HepG2 (cell line): ENCODE data around the gene GNGT2. TPM values are rescaled to one million over a fixed set of nuclear protein-coding genes. Genes with fewer than 3 reads are reported as not detected.

Source experiments
- FOXM1 ChIP-seq: sonication (generic); formaldehyde crosslinking; IDR thresholded peaks from 2 replicates; pipeline ENCODE4 v1.5.0; 2020; ENCODE audit warnings: missing genetic modification reagents
- HNRNPLL ChIP-seq: fragments of 200-400 bp; formaldehyde crosslinking; IDR thresholded peaks from 2 replicates; pipeline ENCODE4 v1.6.1; 2017; ENCODE audit warnings: mild to moderate bottlenecking, low read depth, low read length; ENCODE audit not compliant: poor library complexity, severe bottlenecking
- NAIF1 ChIP-seq: sonication (generic); formaldehyde crosslinking; IDR thresholded peaks from 2 replicates; pipeline ENCODE4 v1.5.0; 2020; ENCODE audit warnings: mild to moderate bottlenecking, missing genetic modification reagents, borderline replicate concordance
- NR2F6 ChIP-seq, 2 experiments: IDR thresholded peaks; 2 replicates each; pipeline ENCODE4 v1.6.1; 2016; ENCODE audit warnings: antibody characterized with exemption in 1 of 2, mild to moderate bottlenecking in 1 of 2
- SMAD3 ChIP-seq: sonication (generic); formaldehyde crosslinking; IDR thresholded peaks from 2 replicates; pipeline ENCODE4 v1.4.0; 2020; ENCODE audit warnings: missing genetic modification reagents
- ZFP62 ChIP-seq: sonication (generic); formaldehyde crosslinking; IDR thresholded peaks from 2 replicates; pipeline ENCODE4 v1.4.0; 2020; ENCODE audit warnings: missing genetic modification reagents
- ZFY ChIP-seq: sonication (generic); formaldehyde crosslinking; IDR thresholded peaks from 2 replicates; pipeline ENCODE4 v1.4.0; 2020; ENCODE audit warnings: missing genetic modification reagents
- ZNF24 ChIP-seq: fragments of 450-650 bp; IDR thresholded peaks from 2 replicates; pipeline ENCODE4 v1.6.1; 2017; ENCODE audit warnings: antibody characterized with exemption, mild to moderate bottlenecking
- ZNF317 ChIP-seq: sonication (generic); formaldehyde crosslinking; IDR thresholded peaks from 2 replicates; pipeline ENCODE4 v1.5.0; 2020; ENCODE audit warnings: mild to moderate bottlenecking, missing genetic modification reagents
- ZNF816 ChIP-seq: sonication (generic); formaldehyde crosslinking; IDR thresholded peaks from 2 replicates; pipeline ENCODE4 v1.8.0; 2022; ENCODE audit warnings: missing genetic modification reagents, mild to moderate bottlenecking, borderline replicate concordance
- polyA plus RNA-seq, 8 experiments: library from polyadenylated mRNA; depleted of rRNA in 3 of 8; stranded (reverse) in 7 of 8; unstranded in 1 of 8; fragments of >200 nt; fragmentation: Illumina TruSeq in 4 of 8; extraction: Trizol in 4 of 8; gene quantifications; 2 replicates each; pipeline versions ENCODE4 v1.2.1 to v1.2.3, GENCODE V29; 2011 to 2016; ENCODE audit warnings: low read depth in 4 of 8, missing spikeins in 1 of 8, mixed read lengths in 1 of 8; ENCODE audit not compliant: insufficient read depth in 1 of 8
- total RNA-seq, 5 experiments: library from RNA; depleted of rRNA; stranded (reverse); fragments of >200 nt; fragmentation: Illumina TruSeq; extraction: Trizol; gene quantifications; 2 replicates each; pipeline ENCODE4 v1.2.3, GENCODE V29; 2016; ENCODE audit warnings: low read depth in 1 of 5
- TF ChIP-seq, protein P1 (sequence below): sonication (generic); formaldehyde crosslinking; IDR thresholded peaks from 2 replicates; pipeline ENCODE4 v1.4.0; 2020; ENCODE audit warnings: missing genetic modification reagents, mild to moderate bottlenecking, borderline replicate concordance

The GNGT2 gene
- total and polyA plus RNA-seq, 2 of the 13 experiments (the other 11 are each of a cell fraction or from before 2014, with no cell fraction given) = not detected

DNA sequence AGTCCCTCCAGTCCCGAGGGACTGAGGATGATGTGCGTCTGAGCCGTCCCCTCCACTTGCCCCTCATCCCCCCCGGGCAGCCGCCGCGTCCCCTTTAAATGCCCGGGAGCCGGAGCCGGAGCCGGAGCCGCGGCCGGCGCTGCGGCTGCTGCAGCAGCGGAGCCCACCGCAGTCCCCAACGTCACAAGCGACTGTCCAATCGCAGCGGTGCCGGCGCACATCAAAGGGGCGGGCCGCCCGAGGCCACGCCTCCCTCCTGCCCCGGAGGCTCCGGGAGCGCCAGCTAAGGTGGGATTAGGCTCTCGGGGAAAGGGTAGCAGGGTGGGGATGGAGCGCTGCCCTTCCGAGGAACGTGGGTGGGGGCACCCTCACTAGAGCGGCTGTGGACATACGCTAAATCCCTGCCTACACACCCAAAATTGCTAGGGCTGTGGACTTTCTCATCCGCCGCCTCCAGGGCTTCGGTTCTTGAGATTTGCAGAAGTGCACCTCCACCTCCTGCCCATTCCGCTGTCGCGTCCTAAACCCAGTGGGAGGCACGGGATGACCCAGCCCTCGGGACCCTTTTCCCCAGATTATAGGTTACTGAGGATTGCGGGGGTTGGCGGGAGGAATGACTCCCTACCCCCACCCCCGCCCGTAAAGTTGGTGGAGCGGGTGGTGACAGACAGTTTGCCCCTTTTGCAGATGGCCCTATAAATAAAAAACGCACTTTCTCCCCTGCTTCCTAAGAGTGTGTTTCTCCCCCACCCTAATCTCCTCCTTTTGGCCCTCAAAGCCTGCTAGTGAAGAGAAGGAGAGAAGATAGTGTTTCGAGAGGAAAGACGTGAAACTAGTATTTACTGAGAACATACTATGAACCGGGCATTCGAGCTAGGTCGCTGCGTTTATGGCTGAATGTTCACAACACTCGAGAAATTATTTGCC lies 20.5 kb upstream of the GNGT2 start, which contains the start of gene PHOSPHO1 (continued):
- TF ChIP-seq NR2F6 (IDR thresholded peaks at IDR 0.05) = no peak
- no peak for TF ChIP-seq NR2F6 (CRISPR knock-in tag; IDR thresholded peaks at IDR 0.05)
- no peak for TF ChIP-seq NAIF1 (CRISPR knock-in tag)
- no peak for TF ChIP-seq ZFY (CRISPR knock-in tag)
- TF ChIP-seq ZNF816 (CRISPR knock-in tag) = no peak
- no peak for TF ChIP-seq FOXM1
- no peak for TF ChIP-seq ZFP62
- TF ChIP-seq SMAD3 (CRISPR knock-in tag) = no peak
- TF ChIP-seq ZNF317 = no peak
- peak; percentile 81 for TF ChIP-seq HNRNPLL
- TF ChIP-seq ZNF24 = no peak
- TF ChIP-seq, protein P1, sequence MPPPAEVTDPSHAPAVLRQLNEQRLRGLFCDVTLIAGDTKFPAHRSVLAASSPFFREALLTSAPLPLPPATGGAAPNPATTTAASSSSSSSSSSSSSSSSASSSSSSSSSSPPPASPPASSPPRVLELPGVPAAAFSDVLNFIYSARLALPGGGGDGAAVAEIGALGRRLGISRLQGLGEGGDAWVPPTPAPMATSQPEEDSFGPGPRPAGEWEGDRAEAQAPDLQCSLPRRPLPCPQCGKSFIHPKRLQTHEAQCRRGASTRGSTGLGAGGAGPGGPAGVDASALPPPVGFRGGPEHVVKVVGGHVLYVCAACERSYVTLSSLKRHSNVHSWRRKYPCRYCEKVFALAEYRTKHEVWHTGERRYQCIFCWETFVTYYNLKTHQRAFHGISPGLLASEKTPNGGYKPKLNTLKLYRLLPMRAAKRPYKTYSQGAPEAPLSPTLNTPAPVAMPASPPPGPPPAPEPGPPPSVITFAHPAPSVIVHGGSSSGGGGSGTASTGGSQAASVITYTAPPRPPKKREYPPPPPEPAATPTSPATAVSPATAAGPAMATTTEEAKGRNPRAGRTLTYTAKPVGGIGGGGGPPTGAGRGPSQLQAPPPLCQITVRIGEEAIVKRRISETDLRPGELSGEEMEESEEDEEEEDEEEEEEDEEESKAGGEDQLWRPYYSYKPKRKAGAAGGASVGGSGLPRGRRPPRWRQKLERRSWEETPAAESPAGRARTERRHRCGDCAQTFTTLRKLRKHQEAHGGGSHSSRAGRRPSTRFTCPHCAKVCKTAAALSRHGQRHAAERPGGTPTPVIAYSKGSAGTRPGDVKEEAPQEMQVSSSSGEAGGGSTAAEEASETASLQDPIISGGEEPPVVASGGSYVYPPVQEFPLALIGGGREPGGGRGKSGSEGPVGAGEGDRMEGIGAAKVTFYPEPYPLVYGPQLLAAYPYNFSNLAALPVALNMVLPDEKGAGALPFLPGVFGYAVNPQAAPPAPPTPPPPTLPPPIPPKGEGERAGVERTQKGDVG (CRISPR knock-in tag) = no peak
